HG02678 (cell line): ENCODE measurements around the gene PTGER1.

Source experiments
- ATAC-seq: cut with Tn5 transposase; IDR thresholded peaks from one replicate; pipeline ENCODE4 v1.9.1; 2021; ENCODE audit warnings: mild to moderate bottlenecking, moderate library complexity; ENCODE audit not compliant: unreplicated experiment

PTGER1 gene

GRCh38 chr19:14503285-14503684 is 28.1 kb upstream of the PTGER1 start:
- ATAC-seq: no peak

DNA sequence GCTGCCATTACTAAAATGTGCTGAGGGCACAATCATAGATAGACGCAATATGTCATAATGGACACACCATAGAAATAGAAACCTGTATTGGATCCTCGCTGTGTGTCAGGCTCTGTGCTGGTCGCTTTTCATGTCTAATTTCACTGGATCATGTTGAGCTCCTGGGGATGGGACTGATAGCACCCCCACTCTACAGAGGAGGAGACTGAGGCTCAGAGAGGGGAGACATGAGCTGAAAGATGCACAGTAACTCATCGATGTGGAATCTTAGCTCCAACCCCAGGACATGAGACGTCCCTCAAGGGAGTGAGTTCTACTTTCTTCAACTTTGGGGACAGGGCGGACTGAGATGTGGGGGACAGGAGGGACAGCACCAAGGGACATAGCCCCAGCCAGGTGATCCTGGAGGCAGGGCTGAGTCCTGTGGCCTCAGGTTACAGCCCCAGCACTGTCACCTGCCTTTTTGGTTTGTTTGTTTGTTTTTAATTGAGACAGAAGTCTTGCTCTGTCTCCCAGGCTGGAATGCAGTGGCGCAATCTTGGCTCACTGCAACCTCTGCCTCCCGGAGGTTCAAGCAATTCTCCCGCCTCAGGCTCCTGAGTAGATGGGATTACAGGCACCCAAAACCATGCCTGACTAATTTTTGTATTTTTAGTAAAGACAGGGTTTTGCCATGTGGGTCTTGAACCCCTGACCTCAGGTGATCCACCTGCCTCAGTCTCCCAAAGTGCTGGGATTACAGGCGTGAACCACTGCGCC is 27.4 kb upstream of the PTGER1 start:
- ATAC-seq: no peak

DNA sequence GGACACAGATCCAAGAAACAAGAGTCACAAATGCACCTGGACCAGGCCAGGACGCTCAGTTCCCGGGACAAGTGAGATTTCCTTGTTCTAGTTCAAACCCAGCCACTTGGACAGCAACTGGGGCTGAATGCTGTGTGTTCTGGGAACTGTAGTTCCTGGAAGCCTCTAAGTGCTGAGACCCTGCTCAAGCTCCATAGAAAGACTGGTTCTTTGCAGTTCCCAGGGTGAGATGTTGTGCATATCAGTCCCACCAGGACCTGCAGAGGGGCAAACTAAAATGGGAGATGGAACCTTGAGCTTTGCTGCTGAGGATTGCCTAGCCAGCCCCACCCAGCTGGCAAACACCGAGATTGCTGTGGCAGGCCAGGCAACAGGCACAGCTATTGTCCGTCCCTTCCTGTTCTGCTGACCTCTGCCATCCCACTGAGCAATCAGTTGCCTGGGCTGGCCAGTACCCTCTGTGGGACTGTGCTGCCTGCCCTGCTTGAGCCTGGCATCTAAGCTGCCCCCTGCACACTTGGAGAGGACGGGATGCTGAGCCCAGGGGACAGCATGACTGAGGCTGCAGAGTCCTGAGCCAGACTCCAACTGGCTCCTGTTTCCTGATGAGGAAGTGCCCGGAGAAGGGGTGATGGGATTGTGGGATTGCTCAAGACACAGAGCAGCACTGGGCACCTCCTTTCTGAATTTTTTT is 22.2 kb upstream of the PTGER1 start:
- no peak for ATAC-seq

GRCh38 chr19:14496834-14497227 is 21.7 kb upstream of the PTGER1 start:
- ATAC-seq: no peak

- peak; percentile 89 for ATAC-seq
Observed at GRCh38 chr19:14496029-14496833, 21.1 kb upstream of the PTGER1 start, which contains the start of gene GIPC1. TSS of gene GIPC1 (minus strand) at chr19:14496127. CDS start at chr19:14482976, 13,151 bp downstream.

GRCh38 chr19:14495672-14496028 is 20.5 kb upstream of the PTGER1 start:
- ATAC-seq: no peak

DNA sequence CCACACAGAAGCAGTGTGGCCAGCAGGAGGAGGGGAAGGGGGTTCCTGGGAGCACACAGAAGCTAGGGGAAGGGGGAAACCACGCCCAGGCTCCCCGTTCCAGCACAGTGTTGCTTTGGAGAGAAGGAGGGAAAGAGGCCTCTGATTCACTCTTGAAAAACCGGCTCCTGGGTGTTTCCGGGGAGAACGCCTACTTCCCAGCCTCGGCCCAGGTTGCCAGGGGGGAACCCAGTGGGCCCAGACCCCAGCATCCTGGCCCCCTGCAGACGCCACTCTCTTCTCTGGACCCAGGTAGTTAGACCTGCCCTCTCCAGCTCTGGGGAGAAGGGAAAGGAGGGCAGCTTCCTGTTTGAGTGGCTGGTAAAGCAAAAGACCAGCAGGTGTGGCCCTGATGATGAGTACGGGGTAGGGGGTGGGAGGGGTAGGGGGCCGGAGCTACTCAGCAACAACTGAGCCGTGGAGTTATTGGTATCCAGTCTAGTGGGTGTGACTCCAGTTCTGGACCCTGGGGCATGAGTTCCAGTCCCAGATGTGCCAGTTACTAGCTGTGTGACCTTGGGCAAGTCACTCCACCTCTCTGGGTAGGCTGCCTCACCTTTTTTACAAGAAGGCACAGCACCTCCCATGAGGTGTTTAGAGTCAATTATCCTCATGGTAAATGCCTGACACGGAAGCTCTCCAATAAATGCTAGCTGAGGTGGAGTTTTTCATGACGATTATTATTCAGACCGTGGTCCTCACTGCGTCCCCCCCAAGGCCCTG is 19.9 kb upstream of the PTGER1 start:
- ATAC-seq: no peak

DNA sequence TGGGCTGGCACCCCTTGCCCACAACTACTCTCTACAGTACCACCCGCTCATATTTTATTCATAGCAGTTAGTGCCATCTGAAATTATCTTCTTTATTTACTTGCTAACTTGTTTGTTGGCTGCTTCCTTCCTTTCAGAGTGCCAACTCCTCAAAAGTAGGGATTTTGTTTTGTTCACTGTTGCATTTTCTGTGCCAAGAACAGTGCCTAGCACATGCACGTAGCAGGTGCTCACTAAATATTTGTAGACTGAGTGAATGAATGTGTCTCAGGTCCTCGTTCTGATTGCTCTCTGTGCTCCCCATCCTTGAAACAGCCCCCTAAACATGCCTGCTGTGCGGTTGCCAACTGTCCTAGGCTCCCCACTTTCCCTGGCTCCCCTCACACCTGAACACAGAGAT is 19.3 kb upstream of the PTGER1 start:
- no peak for ATAC-seq

DNA sequence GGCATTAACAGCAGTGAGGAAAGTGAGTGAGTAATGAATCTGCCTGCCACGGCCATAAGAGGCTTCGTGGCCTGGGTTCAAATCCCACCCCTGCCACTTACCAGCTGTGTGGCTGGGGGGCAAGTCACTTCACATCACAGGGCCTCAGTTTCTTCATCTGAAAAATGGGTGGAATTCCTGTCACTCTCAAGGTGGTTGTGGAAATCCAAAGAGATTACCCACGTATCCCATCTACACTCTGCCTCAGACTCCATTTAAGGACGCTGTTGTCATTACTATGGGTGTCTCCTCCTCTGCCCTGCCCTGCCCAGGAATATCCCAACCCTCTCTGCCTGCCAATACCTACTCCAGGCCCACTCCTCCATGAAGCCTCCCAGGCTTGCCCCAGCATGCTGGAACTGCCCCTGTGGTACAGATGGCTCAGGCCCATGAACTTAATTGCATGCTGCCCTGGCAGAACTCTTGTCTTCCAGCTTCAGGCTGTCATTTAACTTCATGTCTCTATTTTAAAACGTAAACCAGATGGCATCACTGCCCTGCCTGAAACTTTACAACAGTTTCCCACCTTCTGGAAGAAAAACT is 17.7 kb upstream of the PTGER1 start:
- ATAC-seq: no peak

- ATAC-seq: no peak
Observed at GRCh38 chr19:14487370-14488125, 12.4 kb upstream of the PTGER1 start.

DNA sequence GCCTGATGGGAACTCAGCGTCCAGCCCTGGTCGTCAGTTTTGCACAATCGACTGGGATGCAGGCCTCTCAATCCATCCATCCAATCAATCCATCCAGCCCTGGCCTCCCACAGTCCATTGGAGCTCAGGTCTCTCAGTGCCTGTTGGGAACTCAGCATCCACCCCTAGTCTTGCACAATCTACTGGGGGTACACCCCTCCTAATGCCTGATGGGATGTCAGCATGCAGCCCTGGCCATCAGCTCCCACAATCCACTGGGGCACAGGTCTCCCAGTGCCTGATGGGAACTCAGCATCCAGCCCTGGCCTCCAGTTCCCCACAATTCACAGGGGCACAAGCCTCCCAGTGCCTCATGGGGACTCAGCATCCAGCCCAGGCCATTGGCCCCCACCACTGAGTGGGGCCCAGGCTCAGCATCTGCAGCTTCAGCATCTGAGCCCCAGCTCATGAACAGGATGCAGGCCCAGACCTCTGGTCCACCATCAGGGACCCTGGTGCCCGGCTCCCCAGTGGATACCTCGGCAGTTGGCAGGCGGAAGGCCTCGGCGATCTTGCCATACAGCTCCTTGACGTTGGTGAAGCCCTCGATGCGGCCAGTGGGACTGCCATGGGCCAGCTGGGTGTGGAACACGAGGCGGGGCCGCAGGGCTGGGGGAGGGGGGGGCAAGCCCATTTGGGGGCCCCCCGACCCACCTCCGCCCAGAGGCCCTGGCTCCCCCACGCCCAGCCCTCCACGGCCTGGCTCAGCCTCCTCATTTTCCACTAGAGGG is 7.2 kb upstream of the PTGER1 start:
- ATAC-seq: no peak

GRCh38 chr19:14480700-14481079 is 5.5 kb upstream of the PTGER1 start:
- ATAC-seq: no peak

GRCh38 chr19:14479975-14480699 is 5.0 kb upstream of the PTGER1 start:
- ATAC-seq: no peak

DNA sequence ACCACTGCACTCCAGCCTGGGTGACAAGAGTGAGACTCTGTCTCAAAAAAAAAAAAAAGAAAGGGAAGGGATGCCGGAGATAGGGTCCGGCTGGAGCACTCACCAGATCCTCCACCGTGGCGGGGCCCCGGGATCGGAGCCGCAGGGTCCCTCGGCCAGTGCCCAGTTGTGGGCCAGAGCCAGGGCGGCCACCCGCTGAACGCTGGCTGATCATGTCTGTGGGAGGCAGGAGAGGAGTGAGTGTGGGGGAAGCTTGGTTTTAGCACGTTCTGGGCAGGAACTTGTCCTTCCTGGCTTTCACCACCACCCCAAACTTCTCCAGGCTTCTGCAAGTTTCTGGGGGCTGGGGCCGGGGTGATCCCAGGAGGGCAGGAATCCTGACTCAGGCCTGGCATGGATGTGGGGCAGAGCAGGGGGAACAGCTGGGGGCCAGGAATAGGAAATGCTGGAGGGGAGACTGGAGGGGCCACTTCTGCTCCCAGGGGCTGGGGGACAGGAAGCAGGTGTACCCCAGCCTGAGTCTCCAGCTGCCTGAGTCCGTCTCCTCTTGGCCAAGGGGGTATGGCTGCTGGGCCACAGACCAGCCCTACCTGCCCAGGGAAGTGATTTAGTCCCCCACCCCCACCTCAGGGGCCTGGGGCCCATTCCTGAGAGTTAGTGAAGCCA is 4.3 kb upstream of the PTGER1 start:
- no peak for ATAC-seq

- ATAC-seq: no peak
Observed at GRCh38 chr19:14478113-14478545, 3.0 kb upstream of the PTGER1 start.

DNA sequence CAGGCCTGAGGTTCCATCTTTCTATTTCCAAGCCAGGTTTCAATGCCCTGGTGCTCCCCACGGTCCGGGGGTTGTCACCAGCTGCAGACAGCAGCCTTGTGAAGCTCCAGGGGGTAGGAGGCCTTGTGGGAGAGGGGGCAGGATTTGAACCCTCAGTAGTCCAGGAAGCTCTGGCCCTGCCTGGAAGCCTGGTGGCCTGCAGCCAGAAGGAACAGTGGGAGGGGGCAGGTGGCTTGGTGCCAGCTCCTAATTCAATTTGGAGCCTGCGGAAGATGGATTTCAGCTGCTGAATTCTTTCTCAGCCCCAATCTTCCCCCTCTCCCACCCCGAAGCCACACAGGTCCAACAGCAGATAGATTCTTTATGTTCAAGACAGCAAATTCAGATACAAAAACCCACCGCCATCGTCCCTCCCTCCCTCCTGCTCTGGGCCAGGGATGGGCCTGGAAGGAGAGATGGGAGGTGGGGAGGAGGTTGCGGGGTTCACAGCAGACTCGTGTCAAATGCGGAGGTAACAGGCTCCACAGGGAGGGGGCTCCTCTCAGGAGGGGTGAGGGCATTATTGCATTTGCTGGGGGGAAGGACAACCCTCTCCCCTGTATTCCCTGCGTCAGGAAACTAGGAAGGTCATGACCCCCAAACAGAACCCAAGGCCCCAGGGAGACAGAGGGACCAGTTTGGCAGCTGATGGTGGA is 2.4 kb upstream of the PTGER1 start:
- ATAC-seq: no peak

- no peak for ATAC-seq
Observed at GRCh38 chr19:14476673-14477401, 1.7 kb upstream of the PTGER1 start.
